Thyroid gland (tissue), 4 donors: ENCODE data around the gene KLHDC4. TPM values are rescaled to one million over a fixed set of nuclear protein-coding genes. Genes with fewer than 3 reads are reported as not detected.
"Not testable (repeated sequence)": the region's sequence is repeated elsewhere in the genome, so short reads cannot be mapped to it uniquely, and the experiment has no call there.

Source experiments
- DNase-seq, 2 donors: peaks; one replicate each; pipeline ENCODE4 v3.0.0-alpha.2; 2019
- H3K27ac ChIP-seq, 3 donors: fragments of 200-600 bp; sonication (generic); 1 replicate in 2 of 3; 2 replicates in 1 of 3; pipeline ENCODE4 v1.5.1; 2016 to 2019; ENCODE audit warnings: mild to moderate bottlenecking in 1 of 3, moderate library complexity in 1 of 3
- H3K27me3 ChIP-seq: fragments of 200-600 bp; sonication (generic); one replicate; pipeline ENCODE4 v1.5.1; 2019
- H3K36me3 ChIP-seq, 2 donors: fragments of 200-600 bp; sonication (generic); one replicate each; pipeline ENCODE4 v1.5.1; 2016 to 2019
- H3K4me1 ChIP-seq, 2 donors: fragments of 200-600 bp; sonication (generic); one replicate each; pipeline ENCODE4 v1.5.1; 2017 to 2019
- H3K4me3 ChIP-seq, 3 donors: fragments of 200-600 bp; sonication (generic); replicated peaks in 1 of 3; 1 replicate in 2 of 3; 2 replicates in 1 of 3; pipeline ENCODE4 v1.5.1; 2016; ENCODE audit warnings: mild to moderate bottlenecking in 1 of 3
- H3K9me3 ChIP-seq: fragments of 200-600 bp; sonication (generic); one replicate; pipeline ENCODE4 v1.5.1; 2017
- POLR2A ChIP-seq, 2 donors: fragments of 450-650 bp; IDR thresholded peaks; one replicate each; pipeline ENCODE4 v1.6.1; 2017; ENCODE audit warnings: antibody characterized with exemption in 2 of 2, mild to moderate bottlenecking in 2 of 2, moderate library complexity in 1 of 2
- WGBS, 2 donors: methylation state at CpG; one replicate each; pipeline ENCODE4 v1.1.5; 2017; 5-methylcytosine and 5-hydroxymethylcytosine counted together
- intact Hi-C: fragments of 100-400 bp; cut with DNase I; formaldehyde crosslinking; loops from one replicate; pipeline ENCODE4 v1.15.1; 2023
- total RNA-seq, 4 donors: library from RNA; depleted of rRNA; stranded (reverse); fragments of >200 nt; gene quantifications; one replicate each; pipeline ENCODE4 v1.2.3, GENCODE V29; 2016
- TF ChIP-seq, protein P1 (sequence below), 6 experiments: fragments of 200-600 bp in 3 of 6; fragments of 450-650 bp in 3 of 6; sonication (generic) in 3 of 6; IDR thresholded peaks; one replicate each; pipeline ENCODE4 v1.5.1; 2016 to 2019; ENCODE audit warnings: antibody characterized with exemption in 6 of 6, mild to moderate bottlenecking in 2 of 6, inconsistent platforms in 1 of 6, moderate library complexity in 1 of 6

Gene KLHDC4
- total RNA-seq, 4 donors from 2014 or later, result 19.9 to 40.9 (median 30.3) TPM

- TF ChIP-seq, protein P1, sequence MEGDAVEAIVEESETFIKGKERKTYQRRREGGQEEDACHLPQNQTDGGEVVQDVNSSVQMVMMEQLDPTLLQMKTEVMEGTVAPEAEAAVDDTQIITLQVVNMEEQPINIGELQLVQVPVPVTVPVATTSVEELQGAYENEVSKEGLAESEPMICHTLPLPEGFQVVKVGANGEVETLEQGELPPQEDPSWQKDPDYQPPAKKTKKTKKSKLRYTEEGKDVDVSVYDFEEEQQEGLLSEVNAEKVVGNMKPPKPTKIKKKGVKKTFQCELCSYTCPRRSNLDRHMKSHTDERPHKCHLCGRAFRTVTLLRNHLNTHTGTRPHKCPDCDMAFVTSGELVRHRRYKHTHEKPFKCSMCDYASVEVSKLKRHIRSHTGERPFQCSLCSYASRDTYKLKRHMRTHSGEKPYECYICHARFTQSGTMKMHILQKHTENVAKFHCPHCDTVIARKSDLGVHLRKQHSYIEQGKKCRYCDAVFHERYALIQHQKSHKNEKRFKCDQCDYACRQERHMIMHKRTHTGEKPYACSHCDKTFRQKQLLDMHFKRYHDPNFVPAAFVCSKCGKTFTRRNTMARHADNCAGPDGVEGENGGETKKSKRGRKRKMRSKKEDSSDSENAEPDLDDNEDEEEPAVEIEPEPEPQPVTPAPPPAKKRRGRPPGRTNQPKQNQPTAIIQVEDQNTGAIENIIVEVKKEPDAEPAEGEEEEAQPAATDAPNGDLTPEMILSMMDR (IDR thresholded peaks at IDR 0.05), result no peak
- TF ChIP-seq POLR2A (IDR thresholded peaks at IDR 0.05), result no peak
- Histone ChIP-seq H3K27me3 (no peaks in the 10 kb centered on the region), H3K27ac (no peak overlapping the region), H3K4me1 (peaks cover 5 to 19% of the 10 kb centered on the region in 2 donors), H3K9me3 (no peaks in the 10 kb centered on the region), H3K4me3 (no peak overlapping the region), H3K36me3 (peaks cover 0 to 2% of the 10 kb centered on the region in 2 donors)
- 87 to 90% methylated on average over 25 to 32 of the region's 33 CpGs for WGBS, 2 donors
- no peak for DNase-seq
- intact Hi-C loops, result no loop called here
Observed at GRCh38 chr16:87721622-87722585, 43.9 kb downstream of the KLHDC4 start.

- intact Hi-C loops, result no loop called here
- no peak for DNase-seq
- WGBS, 2 donors, result 96 to 99% methylated on average over 17 to 20 of the region's 24 CpGs
Observed at GRCh38 chr16:87720446-87720845, 45.3 kb downstream of the KLHDC4 start.

GRCh38 chr16:87718831-87719230 lies 47.0 kb downstream of the KLHDC4 start:
- H3K27ac ChIP-seq, H3K4me3 ChIP-seq, intact Hi-C loops, H3K9me3 ChIP-seq, DNase-seq, H3K27me3 ChIP-seq, H3K36me3 ChIP-seq: not testable (repeated sequence)
- 98 to 100% methylated on average over 9 to 10 of the region's 28 CpGs for WGBS, 2 donors
- H3K4me1 ChIP-seq, result peaks cover 5 to 19% of the 10 kb centered on the region in 2 donors

More at GRCh38 chr16:87720446-87720845, 45.3 kb downstream of the KLHDC4 start:
- Histone ChIP-seq H3K36me3 (peaks cover 0 to 2% of the 10 kb centered on the region in 2 donors), H3K4me1 (peaks cover 5 to 19% of the 10 kb centered on the region in 2 donors), H3K27me3 (no peaks in the 10 kb centered on the region), H3K4me3 (no peak overlapping the region), H3K9me3 (no peaks in the 10 kb centered on the region), H3K27ac (no peak overlapping the region)
- no peak for TF ChIP-seq POLR2A (IDR thresholded peaks at IDR 0.05)
- TF ChIP-seq, protein P1 (IDR thresholded peaks at IDR 0.05), result no peak

GRCh38 chr16:87715658-87716057 lies 50.1 kb downstream of the KLHDC4 start:
- H3K4me1 ChIP-seq, result peaks cover 8 to 9% of the 10 kb centered on the region in 2 donors
- DNase-seq, result no peak
- no peak overlapping the region for H3K27ac ChIP-seq
- H3K9me3 ChIP-seq, result no peaks in the 10 kb centered on the region
- TF ChIP-seq, protein P1 (IDR thresholded peaks at IDR 0.05), result no peak
- no peak for TF ChIP-seq POLR2A (IDR thresholded peaks at IDR 0.05)
- 93 to 97% methylated on average over 12 of the region's 12 CpGs for WGBS, 2 donors
- intact Hi-C loops, result no loop called here
- H3K4me3 ChIP-seq, result no peak overlapping the region
- H3K27me3 ChIP-seq, result no peaks in the 10 kb centered on the region
- peaks cover 0 to 7% of the 10 kb centered on the region in 2 donors for H3K36me3 ChIP-seq

GRCh38 chr16:87715231-87715630 lies 50.6 kb downstream of the KLHDC4 start:
- intact Hi-C loops, result no loop called here
- WGBS, 2 donors, result 96 to 98% methylated on average over 16 of the region's 16 CpGs
- DNase-seq, result no peak
- TF ChIP-seq, protein P1 (IDR thresholded peaks at IDR 0.05), result no peak
- TF ChIP-seq POLR2A (IDR thresholded peaks at IDR 0.05), result no peak
- Histone ChIP-seq H3K36me3 (peaks cover 0 to 7% of the 10 kb centered on the region in 2 donors), H3K27ac (no peak overlapping the region), H3K4me3 (no peak overlapping the region), H3K4me1 (peaks cover 11 to 13% of the 10 kb centered on the region in 2 donors), H3K27me3 (no peaks in the 10 kb centered on the region), H3K9me3 (no peaks in the 10 kb centered on the region)
